ENCODE measurements around the gene MYH15. TPM values are rescaled to one million over a fixed set of nuclear protein-coding genes. Genes with fewer than 3 reads are reported as not detected.

Gene MYH15
- total RNA-seq, 1 experiment from 2014 or later: 0.09 TPM

DNA sequence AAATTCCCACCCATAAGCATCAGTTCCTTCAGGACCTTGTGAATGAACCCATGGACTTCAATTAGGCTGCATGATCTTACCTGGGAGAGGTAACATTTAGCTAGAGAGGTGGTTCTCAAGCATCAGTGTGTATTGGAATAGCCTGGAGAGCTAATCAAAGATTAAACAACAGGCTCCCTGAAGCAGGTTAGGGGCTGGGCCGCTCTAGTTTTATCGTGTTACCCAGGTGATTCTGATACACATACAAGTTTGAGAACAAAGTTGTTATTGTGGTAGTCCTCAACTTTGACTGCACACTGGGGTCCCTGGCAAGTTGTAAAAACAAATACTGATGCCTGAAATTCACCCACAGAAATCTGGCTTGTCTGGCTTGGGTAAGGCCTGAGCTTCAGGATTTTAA lies 31.2 kb downstream of the MYH15 start (continued):
- TF ChIP-seq, protein P1, sequence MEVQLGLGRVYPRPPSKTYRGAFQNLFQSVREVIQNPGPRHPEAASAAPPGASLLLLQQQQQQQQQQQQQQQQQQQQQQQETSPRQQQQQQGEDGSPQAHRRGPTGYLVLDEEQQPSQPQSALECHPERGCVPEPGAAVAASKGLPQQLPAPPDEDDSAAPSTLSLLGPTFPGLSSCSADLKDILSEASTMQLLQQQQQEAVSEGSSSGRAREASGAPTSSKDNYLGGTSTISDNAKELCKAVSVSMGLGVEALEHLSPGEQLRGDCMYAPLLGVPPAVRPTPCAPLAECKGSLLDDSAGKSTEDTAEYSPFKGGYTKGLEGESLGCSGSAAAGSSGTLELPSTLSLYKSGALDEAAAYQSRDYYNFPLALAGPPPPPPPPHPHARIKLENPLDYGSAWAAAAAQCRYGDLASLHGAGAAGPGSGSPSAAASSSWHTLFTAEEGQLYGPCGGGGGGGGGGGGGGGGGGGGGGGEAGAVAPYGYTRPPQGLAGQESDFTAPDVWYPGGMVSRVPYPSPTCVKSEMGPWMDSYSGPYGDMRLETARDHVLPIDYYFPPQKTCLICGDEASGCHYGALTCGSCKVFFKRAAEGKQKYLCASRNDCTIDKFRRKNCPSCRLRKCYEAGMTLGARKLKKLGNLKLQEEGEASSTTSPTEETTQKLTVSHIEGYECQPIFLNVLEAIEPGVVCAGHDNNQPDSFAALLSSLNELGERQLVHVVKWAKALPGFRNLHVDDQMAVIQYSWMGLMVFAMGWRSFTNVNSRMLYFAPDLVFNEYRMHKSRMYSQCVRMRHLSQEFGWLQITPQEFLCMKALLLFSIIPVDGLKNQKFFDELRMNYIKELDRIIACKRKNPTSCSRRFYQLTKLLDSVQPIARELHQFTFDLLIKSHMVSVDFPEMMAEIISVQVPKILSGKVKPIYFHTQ (CRISPR knock-in tag; IDR thresholded peaks at IDR 0.05): no peak
- TF ChIP-seq ZNF317 (CRISPR knock-in tag; IDR thresholded peaks at IDR 0.05; ENCODE audit: borderline replicate concordance, low read depth) (no peak), USF1 (CRISPR knock-in tag; IDR thresholded peaks at IDR 0.05) (no peak), PRRX2 (CRISPR knock-in tag; IDR thresholded peaks at IDR 0.05) (no peak), SMAD3 (CRISPR knock-in tag; IDR thresholded peaks at IDR 0.05; ENCODE audit: borderline replicate concordance) (no peak)
- TF ChIP-seq, protein P2, sequence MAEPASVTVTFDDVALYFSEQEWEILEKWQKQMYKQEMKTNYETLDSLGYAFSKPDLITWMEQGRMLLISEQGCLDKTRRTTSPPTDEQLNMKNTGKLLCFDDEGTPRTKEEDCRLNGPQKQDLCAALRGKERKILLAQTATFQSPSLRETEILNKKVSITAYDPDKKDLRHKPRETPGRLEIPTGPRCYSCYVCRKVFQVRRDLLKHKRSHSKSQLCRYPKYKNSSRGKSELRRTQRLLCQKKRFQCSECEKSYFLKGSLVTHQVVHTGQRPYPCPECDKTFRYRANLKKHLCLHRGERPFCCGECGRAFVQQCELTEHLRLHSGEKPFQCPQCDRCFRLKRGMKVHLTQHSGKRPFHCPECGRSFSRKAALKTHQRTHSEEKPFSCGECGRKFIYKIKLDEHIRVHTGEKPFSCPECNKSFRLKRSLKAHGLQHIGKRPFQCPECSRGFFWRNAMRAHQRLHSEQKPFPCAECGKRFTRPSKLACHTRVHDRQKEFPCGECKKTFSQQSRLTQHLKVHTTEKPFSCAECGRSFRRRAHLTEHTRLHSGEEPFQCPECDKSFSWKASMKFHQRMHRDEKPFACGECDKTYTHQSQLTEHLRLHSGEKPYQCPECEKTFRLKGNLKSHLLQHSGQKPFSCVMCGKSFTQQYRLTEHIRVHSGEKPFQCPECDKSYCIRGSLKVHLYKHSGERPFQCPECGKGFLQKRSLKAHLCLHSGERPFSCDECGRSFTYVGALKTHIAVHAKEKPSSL (CRISPR knock-in tag; conservative IDR thresholded peaks at IDR 0.05): no peak

DNA sequence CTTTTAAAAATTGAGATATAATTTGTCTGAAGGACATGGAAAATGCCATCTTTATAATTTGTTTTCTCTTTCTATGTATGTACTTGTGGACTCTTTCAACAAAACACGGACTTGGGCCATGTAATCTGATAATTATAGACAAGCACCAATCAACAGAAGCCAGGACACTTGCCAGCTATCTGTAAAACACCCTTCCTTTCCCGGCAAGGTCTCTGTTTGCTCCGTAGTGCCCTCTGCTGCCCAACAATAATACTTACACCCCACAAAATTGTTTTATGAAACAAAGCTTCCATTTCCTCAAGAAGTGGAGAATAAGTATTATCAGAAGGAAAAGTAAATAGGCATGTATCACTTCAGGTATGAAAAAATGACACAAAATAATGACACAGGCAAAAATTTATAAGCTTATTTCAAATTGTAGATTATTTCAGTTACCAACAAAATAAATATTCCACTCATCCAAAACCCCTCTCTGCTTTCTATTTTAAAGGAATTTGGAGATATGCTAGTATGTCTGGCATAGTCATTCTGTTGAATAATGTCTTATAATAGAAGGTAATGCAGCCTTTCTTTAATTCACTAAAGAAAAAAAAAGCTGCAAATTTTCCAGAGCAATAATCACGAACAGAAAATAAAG lies 32.8 kb downstream of the MYH15 start:
- no peak for TF ChIP-seq NR1H2 (CRISPR knock-in tag; IDR thresholded peaks at IDR 0.05)
- TF ChIP-seq, protein P3, sequence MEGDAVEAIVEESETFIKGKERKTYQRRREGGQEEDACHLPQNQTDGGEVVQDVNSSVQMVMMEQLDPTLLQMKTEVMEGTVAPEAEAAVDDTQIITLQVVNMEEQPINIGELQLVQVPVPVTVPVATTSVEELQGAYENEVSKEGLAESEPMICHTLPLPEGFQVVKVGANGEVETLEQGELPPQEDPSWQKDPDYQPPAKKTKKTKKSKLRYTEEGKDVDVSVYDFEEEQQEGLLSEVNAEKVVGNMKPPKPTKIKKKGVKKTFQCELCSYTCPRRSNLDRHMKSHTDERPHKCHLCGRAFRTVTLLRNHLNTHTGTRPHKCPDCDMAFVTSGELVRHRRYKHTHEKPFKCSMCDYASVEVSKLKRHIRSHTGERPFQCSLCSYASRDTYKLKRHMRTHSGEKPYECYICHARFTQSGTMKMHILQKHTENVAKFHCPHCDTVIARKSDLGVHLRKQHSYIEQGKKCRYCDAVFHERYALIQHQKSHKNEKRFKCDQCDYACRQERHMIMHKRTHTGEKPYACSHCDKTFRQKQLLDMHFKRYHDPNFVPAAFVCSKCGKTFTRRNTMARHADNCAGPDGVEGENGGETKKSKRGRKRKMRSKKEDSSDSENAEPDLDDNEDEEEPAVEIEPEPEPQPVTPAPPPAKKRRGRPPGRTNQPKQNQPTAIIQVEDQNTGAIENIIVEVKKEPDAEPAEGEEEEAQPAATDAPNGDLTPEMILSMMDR (IDR thresholded peaks at IDR 0.05): peak; percentile 58
- TF ChIP-seq, protein P4, sequence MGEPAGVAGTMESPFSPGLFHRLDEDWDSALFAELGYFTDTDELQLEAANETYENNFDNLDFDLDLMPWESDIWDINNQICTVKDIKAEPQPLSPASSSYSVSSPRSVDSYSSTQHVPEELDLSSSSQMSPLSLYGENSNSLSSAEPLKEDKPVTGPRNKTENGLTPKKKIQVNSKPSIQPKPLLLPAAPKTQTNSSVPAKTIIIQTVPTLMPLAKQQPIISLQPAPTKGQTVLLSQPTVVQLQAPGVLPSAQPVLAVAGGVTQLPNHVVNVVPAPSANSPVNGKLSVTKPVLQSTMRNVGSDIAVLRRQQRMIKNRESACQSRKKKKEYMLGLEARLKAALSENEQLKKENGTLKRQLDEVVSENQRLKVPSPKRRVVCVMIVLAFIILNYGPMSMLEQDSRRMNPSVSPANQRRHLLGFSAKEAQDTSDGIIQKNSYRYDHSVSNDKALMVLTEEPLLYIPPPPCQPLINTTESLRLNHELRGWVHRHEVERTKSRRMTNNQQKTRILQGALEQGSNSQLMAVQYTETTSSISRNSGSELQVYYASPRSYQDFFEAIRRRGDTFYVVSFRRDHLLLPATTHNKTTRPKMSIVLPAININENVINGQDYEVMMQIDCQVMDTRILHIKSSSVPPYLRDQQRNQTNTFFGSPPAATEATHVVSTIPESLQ (CRISPR knock-in tag; IDR thresholded peaks at IDR 0.05): no peak
- TF ChIP-seq GABPB1 (CRISPR knock-in tag; IDR thresholded peaks at IDR 0.05): no peak
- Mint-ChIP-seq H3K9me3 (no peaks in the 10 kb centered on the region), H3K27ac (no peak overlapping the region), H3K36me3 (no peaks in the 10 kb centered on the region), H3K27me3 (ENCODE audit: low read depth) (no peaks in the 10 kb centered on the region), H3K4me1 (peaks cover 7% of the 10 kb centered on the region), H3K4me3 (no peak overlapping the region)
- ATAC-seq (peak; percentile 86), DNase-seq (ENCODE audit: low spot score) (peak; percentile 49)
- ChIA-PET POLR2A (interaction anchor here (1.3 kb wide), 1 partner anchor 69 kb away, joined by 3 read pairs; no protein-coding TSS in a partner anchor), CTCF (interaction anchor here (0.6 to 2.2 kb wide), 34 partner anchors 9 to 592 kb away, joined by 3 to 30 read pairs (median 4); partner anchors contain the start of gene IFT57)

DNA sequence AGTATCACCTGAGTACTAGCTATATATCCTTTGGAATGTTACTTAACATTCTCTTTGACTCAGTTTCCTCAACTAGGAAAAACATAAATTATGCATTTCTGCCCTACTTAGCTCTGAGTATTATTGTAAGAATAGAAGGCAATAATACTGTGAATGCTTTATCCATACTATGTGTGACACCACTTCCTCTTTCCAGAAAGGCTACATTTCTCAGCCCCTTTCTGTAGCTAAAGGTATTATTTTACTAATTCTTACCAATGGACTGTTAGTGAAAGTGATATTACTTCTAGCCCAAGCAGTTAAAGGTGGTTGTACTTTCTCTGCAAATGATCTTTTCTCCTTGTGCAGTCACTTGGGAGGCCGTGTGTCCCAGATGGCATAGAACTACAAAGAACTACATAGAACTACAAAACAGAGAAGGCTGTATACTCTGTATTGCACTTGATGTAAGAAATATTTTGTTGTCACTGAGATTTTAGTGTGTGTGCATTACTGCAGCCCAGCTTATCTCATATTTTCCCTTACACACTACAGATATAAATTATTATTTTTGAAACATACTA lies 35.1 kb downstream of the MYH15 start:
- Mint-ChIP-seq H3K27ac (no peak overlapping the region), H3K4me1 (peaks cover 23% of the 10 kb centered on the region), H3K36me3 (no peaks in the 10 kb centered on the region), H3K4me3 (no peak overlapping the region), H3K27me3 (ENCODE audit: low read depth) (no peaks in the 10 kb centered on the region), H3K9me3 (no peaks in the 10 kb centered on the region)
- POLR2A ChIA-PET: no interaction called here
- CTCF ChIA-PET: interaction anchor here (3.5 kb wide), 1 partner anchor 322 kb away, joined by 13 read pairs; no protein-coding TSS in a partner anchor
- TF ChIP-seq ZNF532 (CRISPR knock-in tag; IDR thresholded peaks at IDR 0.05; ENCODE audit: borderline replicate concordance): no peak
- TF ChIP-seq FOXP1 (CRISPR knock-in tag; IDR thresholded peaks at IDR 0.05; ENCODE audit: borderline replicate concordance): no peak
- ATAC-seq (no peak), DNase-seq (ENCODE audit: low spot score) (no peak)
